Prostate gland (tissue), 2 donors: ENCODE data around the gene NKAIN4. TPM values are rescaled to one million over a fixed set of nuclear protein-coding genes. Genes with fewer than 3 reads are reported as not detected.

Source experiments
- DNase-seq: peaks from one replicate; pipeline ENCODE4 v3.0.0-alpha.2; 2019; ENCODE audit warnings: low spot score
- H3K27ac ChIP-seq, 2 donors: fragments of 200-600 bp; sonication (generic); 2 replicates each; pipeline ENCODE4 v1.5.1; 2017 to 2019
- H3K27me3 ChIP-seq: fragments of 200-600 bp; sonication (generic); replicated peaks from 2 replicates; pipeline ENCODE4 v1.5.1; 2019; ENCODE audit not compliant: insufficient read depth
- H3K36me3 ChIP-seq, 2 donors: fragments of 200-600 bp; sonication (generic); 1 replicate in 1 of 2; 2 replicates in 1 of 2; pipeline versions ENCODE4 v1.5.1 to v1.8.1; 2017 to 2019
- H3K4me1 ChIP-seq: fragments of 200-600 bp; sonication (generic); replicated peaks from 2 replicates; pipeline ENCODE4 v1.5.1; 2019
- H3K4me3 ChIP-seq, 2 donors: fragments of 200-600 bp; sonication (generic); 2 replicates each; pipeline ENCODE4 v1.5.1; 2017 to 2019
- H3K9me3 ChIP-seq: fragments of 200-600 bp; sonication (generic); 2 replicates; pipeline ENCODE4 v1.5.1; 2017
- POLR2A ChIP-seq: fragments of 450-650 bp; IDR thresholded peaks from one replicate; pipeline ENCODE4 v1.6.1; 2016; ENCODE audit warnings: antibody characterized with exemption, mild to moderate bottlenecking
- POLR2AphosphoS5 ChIP-seq: sonication (generic); formaldehyde crosslinking; IDR thresholded peaks from one replicate; pipeline ENCODE4 v1.6.1; 2017; ENCODE audit warnings: antibody characterized with exemption
- WGBS: methylation state at CpG from one replicate; pipeline ENCODE4 v1.1.5; 2018; 5-methylcytosine and 5-hydroxymethylcytosine counted together
- intact Hi-C: fragments of 100-400 bp; cut with DNase I; formaldehyde crosslinking; loops from one replicate; pipeline ENCODE4 v1.14.2; 2022
- total RNA-seq, 2 donors: library from RNA; depleted of rRNA; stranded (reverse); fragments of >200 nt; gene quantifications; one replicate each; pipeline ENCODE4 v1.1.0, GENCODE V29; 2016
- TF ChIP-seq, protein P1 (sequence below), 4 experiments: fragments of 200-600 bp in 2 of 4; fragments of 450-650 bp in 2 of 4; sonication (generic) in 2 of 4; IDR thresholded peaks; 1 replicate in 3 of 4; 2 replicates in 1 of 4; pipeline ENCODE4 v1.5.1; 2016 to 2019; ENCODE audit warnings: antibody characterized with exemption in 4 of 4, mild to moderate bottlenecking in 2 of 4, moderate library complexity in 2 of 4

NKAIN4 gene
- total RNA-seq, 2 donors from 2014 or later: 1.2 TPM; not detected in 1

DNA sequence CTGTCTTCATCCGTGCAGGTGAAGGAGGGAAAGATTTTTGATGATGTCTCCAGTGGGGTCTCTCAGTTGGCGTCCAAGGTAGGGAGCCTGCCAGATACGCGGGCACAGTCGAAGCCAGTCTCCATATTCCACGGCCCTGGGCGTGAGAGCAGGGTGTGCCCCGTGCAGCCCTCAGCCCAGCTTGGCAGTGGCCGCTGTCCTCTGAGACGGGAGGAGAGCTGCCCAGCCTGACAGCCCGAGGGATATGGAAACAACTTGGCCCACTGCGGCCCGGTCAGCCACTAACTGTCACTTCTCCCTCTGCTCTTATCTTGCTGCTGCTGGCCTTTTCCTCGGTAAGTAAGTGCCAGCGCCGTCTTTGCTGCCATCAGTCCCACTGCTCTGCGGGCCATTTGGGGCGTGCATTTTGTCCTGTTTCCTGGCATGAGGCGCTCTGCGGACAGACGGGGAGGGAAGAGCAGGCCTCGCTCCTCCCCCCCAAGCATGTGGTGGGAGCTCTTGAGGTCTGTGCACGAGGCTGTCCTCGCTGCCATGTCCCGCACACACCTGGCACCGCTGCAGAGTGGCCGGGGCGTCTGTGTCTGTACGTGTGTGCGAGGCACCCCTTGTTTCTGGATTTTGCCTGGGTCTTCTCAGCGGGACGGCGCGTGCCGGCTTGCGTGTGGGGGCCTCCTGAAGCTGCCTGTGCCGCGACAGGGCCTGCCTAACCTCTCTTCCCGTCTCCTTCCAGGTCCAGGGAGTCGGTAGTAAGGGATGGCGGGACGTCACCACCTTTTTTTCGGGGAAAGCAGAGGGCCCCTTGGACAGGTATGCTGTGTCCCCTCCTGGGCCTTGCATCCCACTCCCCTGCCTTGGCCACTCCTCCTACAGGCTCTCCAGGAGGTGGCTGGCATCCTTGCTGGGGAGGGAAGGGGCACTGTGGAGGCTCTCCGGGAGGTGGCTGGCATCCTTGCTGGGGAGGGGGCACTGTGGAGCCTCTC, 31.7 kb upstream of the NKAIN4 start:
- intact Hi-C loops: no loop called here
- DNase-seq: no peak
- no peaks in the 10 kb centered on the region for H3K4me1 ChIP-seq
- WGBS: 91% methylated on average over 43 of the region's 44 CpGs
- TF ChIP-seq, protein P1, sequence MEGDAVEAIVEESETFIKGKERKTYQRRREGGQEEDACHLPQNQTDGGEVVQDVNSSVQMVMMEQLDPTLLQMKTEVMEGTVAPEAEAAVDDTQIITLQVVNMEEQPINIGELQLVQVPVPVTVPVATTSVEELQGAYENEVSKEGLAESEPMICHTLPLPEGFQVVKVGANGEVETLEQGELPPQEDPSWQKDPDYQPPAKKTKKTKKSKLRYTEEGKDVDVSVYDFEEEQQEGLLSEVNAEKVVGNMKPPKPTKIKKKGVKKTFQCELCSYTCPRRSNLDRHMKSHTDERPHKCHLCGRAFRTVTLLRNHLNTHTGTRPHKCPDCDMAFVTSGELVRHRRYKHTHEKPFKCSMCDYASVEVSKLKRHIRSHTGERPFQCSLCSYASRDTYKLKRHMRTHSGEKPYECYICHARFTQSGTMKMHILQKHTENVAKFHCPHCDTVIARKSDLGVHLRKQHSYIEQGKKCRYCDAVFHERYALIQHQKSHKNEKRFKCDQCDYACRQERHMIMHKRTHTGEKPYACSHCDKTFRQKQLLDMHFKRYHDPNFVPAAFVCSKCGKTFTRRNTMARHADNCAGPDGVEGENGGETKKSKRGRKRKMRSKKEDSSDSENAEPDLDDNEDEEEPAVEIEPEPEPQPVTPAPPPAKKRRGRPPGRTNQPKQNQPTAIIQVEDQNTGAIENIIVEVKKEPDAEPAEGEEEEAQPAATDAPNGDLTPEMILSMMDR (IDR thresholded peaks at IDR 0.05): no peak
- TF ChIP-seq POLR2AphosphoS5: no peak
- no peak for TF ChIP-seq POLR2A
- peaks cover 4 to 10% of the 10 kb centered on the region in 2 donors for H3K36me3 ChIP-seq
- no peaks in the 10 kb centered on the region for H3K27me3 ChIP-seq
- no peak overlapping the region for H3K27ac ChIP-seq
- H3K4me3 ChIP-seq: no peak overlapping the region
- no peaks in the 10 kb centered on the region for H3K9me3 ChIP-seq

DNA sequence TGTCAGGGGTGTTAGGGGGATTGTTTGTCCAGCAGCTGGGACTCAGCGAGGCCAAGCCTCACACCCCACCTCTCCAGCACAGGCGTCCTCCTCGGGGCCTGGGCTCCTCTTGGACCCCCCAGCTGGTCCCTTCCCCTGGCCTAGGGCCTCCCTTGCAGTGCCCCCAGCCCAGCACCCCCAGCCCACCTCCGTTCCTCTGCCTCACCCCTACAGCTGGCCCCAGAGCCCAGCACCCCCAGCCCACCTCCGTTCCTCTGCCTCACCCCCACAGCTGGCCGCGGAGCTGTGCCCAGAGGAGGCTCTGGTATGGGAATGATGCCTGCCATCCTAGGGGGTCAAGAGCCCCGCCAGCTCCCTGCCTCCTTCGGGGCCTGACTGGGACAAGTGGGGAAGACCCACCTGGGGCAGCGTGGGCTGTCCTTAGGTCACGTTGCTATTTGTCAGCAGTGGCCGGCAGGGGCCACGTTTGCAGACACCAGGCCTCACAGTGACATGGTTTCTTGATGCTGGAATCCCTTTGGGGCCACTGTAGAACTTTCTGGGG, 30.8 kb upstream of the NKAIN4 start:
- Histone ChIP-seq H3K9me3 (no peaks in the 10 kb centered on the region), H3K27me3 (no peaks in the 10 kb centered on the region), H3K4me3 (no peak overlapping the region), H3K36me3 (peaks cover 4 to 10% of the 10 kb centered on the region in 2 donors), H3K27ac (no peak overlapping the region), H3K4me1 (no peaks in the 10 kb centered on the region)
- TF ChIP-seq POLR2AphosphoS5: no peak
- DNase-seq: no peak
- intact Hi-C loops: no loop called here
- WGBS: 81% methylated on average over 13 of the region's 13 CpGs

DNA sequence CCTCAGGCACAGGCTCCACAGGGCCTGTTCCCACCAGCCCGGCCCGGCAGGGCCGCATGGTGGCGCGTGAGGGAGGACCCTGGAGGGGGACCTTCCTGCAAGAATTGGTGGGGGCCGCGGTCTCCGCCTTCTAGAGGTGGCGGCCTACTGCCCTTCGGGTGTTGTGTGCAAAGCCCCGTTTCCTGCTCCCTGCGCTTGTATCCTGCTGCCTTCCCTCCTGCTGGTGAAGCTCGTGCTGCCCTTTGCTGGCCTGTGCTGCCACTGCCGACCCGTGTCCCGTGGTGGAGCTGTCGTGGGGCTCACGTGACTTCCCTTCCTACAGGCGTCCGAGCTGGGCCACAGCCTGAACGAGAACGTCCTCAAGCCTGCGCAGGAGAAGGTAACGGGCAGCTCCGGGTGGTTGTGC, 30.3 kb upstream of the NKAIN4 start:
- intact Hi-C loops: no loop called here
- H3K27ac ChIP-seq: no peak overlapping the region
- no peaks in the 10 kb centered on the region for H3K27me3 ChIP-seq
- peaks cover 4 to 10% of the 10 kb centered on the region in 2 donors for H3K36me3 ChIP-seq
- TF ChIP-seq, protein P1 (IDR thresholded peaks at IDR 0.05): no peak
- TF ChIP-seq POLR2AphosphoS5 (no peak), POLR2A (no peak)
- 91% methylated on average over 25 of the region's 25 CpGs for WGBS
- no peak for DNase-seq
- H3K4me3 ChIP-seq: no peak overlapping the region
- H3K9me3 ChIP-seq: no peaks in the 10 kb centered on the region
- no peaks in the 10 kb centered on the region for H3K4me1 ChIP-seq

DNA sequence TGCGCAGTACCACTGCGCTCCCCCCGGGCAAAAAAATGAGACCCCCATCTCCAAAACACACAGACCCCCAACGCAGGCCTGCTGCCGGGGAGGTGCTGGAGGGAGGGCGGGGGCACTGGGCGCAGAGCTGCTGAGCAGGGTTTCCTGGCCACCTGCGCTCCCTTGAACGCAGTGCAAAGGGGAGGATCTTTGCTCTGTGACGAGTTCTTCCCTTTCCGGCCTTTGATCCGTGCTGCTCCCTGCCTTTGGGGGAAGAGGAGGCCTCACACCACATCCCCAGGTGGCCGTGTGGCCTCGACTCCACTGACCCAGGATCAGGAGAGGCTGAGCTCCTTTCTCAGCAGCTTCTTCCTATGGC, 29.8 kb upstream of the NKAIN4 start:
- no peak overlapping the region for H3K27ac ChIP-seq
- no peak for DNase-seq
- H3K27me3 ChIP-seq: no peaks in the 10 kb centered on the region
- WGBS: 73% methylated on average over 14 of the region's 14 CpGs
- no peaks in the 10 kb centered on the region for H3K4me1 ChIP-seq
- H3K4me3 ChIP-seq: no peak overlapping the region
- H3K9me3 ChIP-seq: no peaks in the 10 kb centered on the region
- intact Hi-C loops: no loop called here
- no peak for TF ChIP-seq POLR2AphosphoS5
- TF ChIP-seq, protein P1 (IDR thresholded peaks at IDR 0.05): no peak
- no peak for TF ChIP-seq POLR2A
- H3K36me3 ChIP-seq: peaks cover 4 to 10% of the 10 kb centered on the region in 2 donors

DNA sequence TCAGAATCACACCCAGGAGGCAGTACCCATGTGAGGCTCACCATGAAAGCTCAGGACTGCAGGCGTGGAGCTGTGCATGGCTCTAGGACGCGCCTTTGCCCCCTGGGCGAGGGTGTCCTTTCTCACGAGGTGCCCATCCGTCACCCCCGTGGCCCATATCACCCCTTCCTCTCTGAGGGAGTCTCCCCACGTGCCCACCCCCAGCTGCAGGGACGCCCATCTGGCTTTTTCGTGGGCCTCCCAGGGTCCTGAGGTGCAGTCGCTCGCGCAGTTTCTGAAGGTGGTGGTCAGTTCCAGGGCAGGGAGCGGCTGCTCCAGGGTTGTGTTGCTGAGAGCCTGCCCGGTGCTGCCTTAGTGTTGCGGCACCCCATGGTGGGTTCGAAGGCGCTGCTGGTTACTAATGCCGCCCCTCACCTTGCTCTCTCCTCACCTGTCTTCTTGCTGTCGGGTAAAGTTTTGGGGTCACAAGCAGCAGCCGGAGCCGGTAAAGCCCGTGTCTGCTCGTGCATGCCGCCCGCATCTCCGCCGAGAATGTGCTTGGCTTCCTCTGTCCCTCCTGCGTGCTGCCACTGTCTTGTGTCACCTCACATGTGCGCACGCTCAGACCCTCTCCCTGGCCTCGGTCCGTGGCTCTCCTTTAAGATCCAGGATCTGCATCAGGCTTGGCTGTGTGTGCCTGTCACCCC, 29.3 kb upstream of the NKAIN4 start:
- H3K27me3 ChIP-seq: no peaks in the 10 kb centered on the region
- H3K9me3 ChIP-seq: no peaks in the 10 kb centered on the region
- peaks cover 4 to 10% of the 10 kb centered on the region in 2 donors for H3K36me3 ChIP-seq
- no peak overlapping the region for H3K4me3 ChIP-seq
- WGBS: 92% methylated on average over 31 of the region's 33 CpGs
- no peak for DNase-seq
- no peak for TF ChIP-seq POLR2A
- TF ChIP-seq POLR2AphosphoS5: no peak
- TF ChIP-seq, protein P1 (IDR thresholded peaks at IDR 0.05): no peak
- H3K27ac ChIP-seq: no peak overlapping the region
- intact Hi-C loops: no loop called here
- no peaks in the 10 kb centered on the region for H3K4me1 ChIP-seq
